Astrocyte (in vitro differentiated cells and primary cell): ENCODE data around the gene ICE1. TPM values are rescaled to one million over a fixed set of nuclear protein-coding genes. Genes with fewer than 3 reads are reported as not detected.
"Not testable (repeated sequence)": the region's sequence is repeated elsewhere in the genome, so short reads cannot be mapped to it uniquely, and the experiment has no call there.

Source experiments
- DNase-seq: peaks from one replicate; pipeline ENCODE4 v3.0.0-alpha.2; 2010; ENCODE audit warnings: low read depth
- FAIRE-seq: peaks from 2 replicates; lab custom pipeline; 2011; peaks lifted over from hg19 to GRCh38; lab: Jason Lieb, UNC
- H2AFZ ChIP-seq: 2 replicates; pipeline ENCODE4 v1.6.0; 2012; ENCODE audit warnings: low read depth, low read length, inconsistent platforms
- H3K27ac ChIP-seq: 2 replicates; pipeline ENCODE4 v1.5.1; 2011; ENCODE audit warnings: low read depth, low read length, inconsistent platforms
- H3K27me3 ChIP-seq: 2 replicates; pipeline ENCODE4 v1.6.0; 2011; ENCODE audit warnings: low read length, inconsistent platforms; ENCODE audit not compliant: insufficient read depth
- H3K36me3 ChIP-seq: 2 replicates; pipeline ENCODE4 v1.5.1; 2011; ENCODE audit warnings: low read length, inconsistent platforms; ENCODE audit not compliant: insufficient read depth
- H3K4me1 ChIP-seq: 2 replicates; pipeline ENCODE4 v1.5.1; 2011; ENCODE audit warnings: low read length, inconsistent platforms; ENCODE audit not compliant: insufficient read depth
- H3K4me2 ChIP-seq: 2 replicates; pipeline ENCODE4 v1.6.0; 2012; ENCODE audit warnings: low read length, inconsistent platforms
- H3K4me3 ChIP-seq: 2 replicates; pipeline ENCODE4 v1.5.1; 2011; ENCODE audit warnings: low read depth, mild to moderate bottlenecking, low read length, inconsistent platforms; ENCODE audit not compliant: insufficient read depth
- H3K79me2 ChIP-seq: 2 replicates; pipeline ENCODE4 v1.6.0; 2012; ENCODE audit warnings: mild to moderate bottlenecking, low read length, inconsistent platforms; ENCODE audit not compliant: insufficient read depth
- H3K9ac ChIP-seq: 2 replicates; pipeline ENCODE4 v1.6.0; 2012; ENCODE audit warnings: mild to moderate bottlenecking, low read length, inconsistent platforms
- H3K9me3 ChIP-seq: 2 replicates; pipeline ENCODE4 v1.5.1; 2012; ENCODE audit warnings: low read depth, mild to moderate bottlenecking, low read length, inconsistent platforms; ENCODE audit not compliant: insufficient read depth
- H4K20me1 ChIP-seq: 2 replicates; pipeline ENCODE4 v1.6.0; 2012; ENCODE audit warnings: low read length, inconsistent platforms; ENCODE audit not compliant: insufficient read depth
- H3K27ac Mint-ChIP-seq: one replicate; pipeline ENCODE4 v1.8.0; 2021; ENCODE audit warnings: mild to moderate bottlenecking, mixed read lengths; ENCODE audit not compliant: unreplicated experiment
- H3K27me3 Mint-ChIP-seq: one replicate; pipeline ENCODE4 v1.8.0; 2021; ENCODE audit warnings: low read depth, mixed read lengths; ENCODE audit not compliant: unreplicated experiment
- H3K36me3 Mint-ChIP-seq: one replicate; pipeline ENCODE4 v1.8.0; 2021; ENCODE audit warnings: low read depth, mixed read lengths; ENCODE audit not compliant: unreplicated experiment
- H3K4me1 Mint-ChIP-seq: one replicate; pipeline ENCODE4 v1.8.0; 2021; ENCODE audit warnings: low read depth, mixed read lengths; ENCODE audit not compliant: unreplicated experiment
- H3K4me3 Mint-ChIP-seq: one replicate; pipeline ENCODE4 v1.8.0; 2021; ENCODE audit warnings: mild to moderate bottlenecking, moderate library complexity, mixed read lengths; ENCODE audit not compliant: unreplicated experiment
- H3K9me3 Mint-ChIP-seq: one replicate; pipeline ENCODE4 v1.8.0; 2021; ENCODE audit warnings: mild to moderate bottlenecking, mixed read lengths; ENCODE audit not compliant: unreplicated experiment
- CTCF ChIP-seq: IDR thresholded peaks from 2 replicates; pipeline ENCODE4 v1.5.1; 2011; ENCODE audit warnings: low read depth, mild to moderate bottlenecking, inconsistent platforms, low read length, moderate library complexity; ENCODE audit not compliant: insufficient read depth
- EZH2 ChIP-seq: IDR thresholded peaks from 2 replicates; pipeline ENCODE4 v1.6.1; 2012; ENCODE audit warnings: mild to moderate bottlenecking, low read length, inconsistent platforms; ENCODE audit not compliant: insufficient read depth
- total RNA-seq: library from RNA; stranded (reverse); gene quantifications from 2 replicates; pipeline ENCODE4 v1.2.1, GENCODE V29; 2021

The ICE1 gene
- total RNA-seq, 1 donor from 2014 or later: 40.3 TPM

GRCh38 chr5:5386329-5386728, 36.1 kb upstream of the ICE1 start:
- TF ChIP-seq CTCF (no peak), EZH2 (no peak)
- H3K27me3 Mint-ChIP-seq: peaks cover 3% of the 10 kb centered on the region
- Histone ChIP-seq H3K79me2 (no peaks in the 10 kb centered on the region), H3K9me3 (no peaks in the 10 kb centered on the region), H3K27ac (no peak overlapping the region), H2AFZ (no peak overlapping the region), H3K4me3 (no peak overlapping the region), H4K20me1 (no peaks in the 10 kb centered on the region), H3K27me3 (no peaks in the 10 kb centered on the region), H3K36me3 (no peaks in the 10 kb centered on the region), H3K4me1 (no peaks in the 10 kb centered on the region), H3K9ac (no peak overlapping the region), H3K4me2 (no peak overlapping the region)
- peaks cover 2% of the 10 kb centered on the region for H3K4me1 Mint-ChIP-seq
- no peak for FAIRE-seq
- no peak overlapping the region for H3K4me3 Mint-ChIP-seq
- DNase-seq: no peak
- no peaks in the 10 kb centered on the region for H3K36me3 Mint-ChIP-seq
- H3K9me3 Mint-ChIP-seq: peaks cover 3% of the 10 kb centered on the region
- H3K27ac Mint-ChIP-seq: no peak overlapping the region

GRCh38 chr5:5387192-5387591, 35.3 kb upstream of the ICE1 start:
- H2AFZ ChIP-seq: no peak overlapping the region
- FAIRE-seq (no peak), DNase-seq (peak; percentile 31)
- no peak overlapping the region for H3K4me3 ChIP-seq
- TF ChIP-seq CTCF (no peak), EZH2 (no peak)
- Mint-ChIP-seq H3K9me3 (peaks cover 2% of the 10 kb centered on the region), H3K4me3 (no peak overlapping the region), H3K36me3 (no peaks in the 10 kb centered on the region), H3K4me1 (peaks cover 2% of the 10 kb centered on the region), H3K27me3 (no peaks in the 10 kb centered on the region), H3K27ac (no peak overlapping the region)
- no peaks in the 10 kb centered on the region for H3K27me3 ChIP-seq
- no peaks in the 10 kb centered on the region for H3K36me3 ChIP-seq
- no peaks in the 10 kb centered on the region for H3K4me1 ChIP-seq
- H4K20me1 ChIP-seq: no peaks in the 10 kb centered on the region
- no peak overlapping the region for H3K27ac ChIP-seq
- H3K79me2 ChIP-seq: no peaks in the 10 kb centered on the region
- H3K4me2 ChIP-seq: no peak overlapping the region
- no peak overlapping the region for H3K9ac ChIP-seq
- no peaks in the 10 kb centered on the region for H3K9me3 ChIP-seq

GRCh38 chr5:5387777-5388176, 34.7 kb upstream of the ICE1 start:
- Mint-ChIP-seq H3K9me3 (peaks cover 2% of the 10 kb centered on the region), H3K27me3 (no peaks in the 10 kb centered on the region), H3K36me3 (no peaks in the 10 kb centered on the region), H3K4me1 (peaks cover 3% of the 10 kb centered on the region), H3K27ac (no peak overlapping the region), H3K4me3 (no peak overlapping the region)
- no peak for TF ChIP-seq EZH2
- no peak for TF ChIP-seq CTCF
- no peak overlapping the region for H2AFZ ChIP-seq
- FAIRE-seq (no peak), DNase-seq (no peak)
- no peaks in the 10 kb centered on the region for H3K27me3 ChIP-seq
- no peaks in the 10 kb centered on the region for H4K20me1 ChIP-seq
- no peak overlapping the region for H3K4me2 ChIP-seq
- no peaks in the 10 kb centered on the region for H3K9me3 ChIP-seq
- H3K79me2 ChIP-seq: no peaks in the 10 kb centered on the region
- H3K4me3 ChIP-seq: no peak overlapping the region
- no peaks in the 10 kb centered on the region for H3K36me3 ChIP-seq
- H3K27ac ChIP-seq: no peak overlapping the region
- H3K9ac ChIP-seq: no peak overlapping the region
- H3K4me1 ChIP-seq: no peaks in the 10 kb centered on the region

GRCh38 chr5:5390121-5390869, 32.2 kb upstream of the ICE1 start:
- H3K4me3 ChIP-seq, H3K4me1 Mint-ChIP-seq, H3K4me3 Mint-ChIP-seq, FAIRE-seq, H3K36me3 ChIP-seq, H3K36me3 Mint-ChIP-seq, H3K27me3 ChIP-seq, H3K27ac Mint-ChIP-seq, H3K27ac ChIP-seq, H3K9ac ChIP-seq, H2AFZ ChIP-seq, DNase-seq, H4K20me1 ChIP-seq, H3K4me1 ChIP-seq, H3K9me3 Mint-ChIP-seq, H3K9me3 ChIP-seq, H3K79me2 ChIP-seq, H3K27me3 Mint-ChIP-seq, H3K4me2 ChIP-seq: not testable (repeated sequence)
